ENCODE results near the gene MTERF2. TPM values are rescaled to one million over a fixed set of nuclear protein-coding genes. Genes with fewer than 3 reads are reported as not detected.
"Not testable (repeated sequence)": the region's sequence is repeated elsewhere in the genome, so short reads cannot be mapped to it uniquely, and the experiment has no call there.

MTERF2 gene
- 1 to 10 TPM; 2.2 to 9.1 (median 2.9) TPM for polyA plus RNA-seq (ENCODE audit: low read depth in 6 of 6)

GRCh38 chr12:106986625-106987389, at the start of gene MTERF2:
Gene MTERF2, minus strand, starts transcription at chr12:106987146. Its CDS starts 8,432 bp downstream, at chr12:106978714.
- H3K27ac Mint-ChIP-seq, result peak within 1 kb of the TSS; percentile 41 to 92 (median 86)
- DNase-seq, result peak; percentile 68
- ATAC-seq (ENCODE audit: low read depth in 2 of 2), result peak; percentile 96 to 98
- H3K4me1 Mint-ChIP-seq, result peaks cover 22 to 41% (median 33%) of the 10 kb centered on the region in 3 donors
- H3K4me3 Mint-ChIP-seq, result peak within 1 kb of the TSS; percentile 92 to 98 (median 96)
- no peaks in the 10 kb centered on the region for H3K27me3 Mint-ChIP-seq
- peaks cover 0 to 5% (median 0%) of the 10 kb centered on the region in 7 donors for H3K9me3 Mint-ChIP-seq
- peaks cover 13 to 19% of the 10 kb centered on the region in 2 donors for H3K36me3 Mint-ChIP-seq

- Mint-ChIP-seq H3K36me3 (peaks cover 4 to 14% of the 10 kb centered on the region in 2 donors), H3K9me3 (peaks cover 0 to 7% (median 3%) of the 10 kb centered on the region in 7 donors), H3K27ac (no peak overlapping the region), H3K4me1 (no peaks in the 10 kb centered on the region), H3K27me3 (no peaks in the 10 kb centered on the region), H3K4me3 (no peak overlapping the region)
- no peak for DNase-seq
- no peak for ATAC-seq (ENCODE audit: low read depth in 2 of 2)
Observed at GRCh38 chr12:107035733-107036132, 48.8 kb upstream of the MTERF2 start.

- H3K27me3 Mint-ChIP-seq, result no peaks in the 10 kb centered on the region
- no peak overlapping the region for H3K4me3 Mint-ChIP-seq
- no peak for DNase-seq
- no peak for ATAC-seq (ENCODE audit: low read depth in 2 of 2)
- H3K27ac Mint-ChIP-seq, result no peak overlapping the region
- H3K9me3 Mint-ChIP-seq, result peaks cover 0 to 4% (median 0%) of the 10 kb centered on the region in 7 donors
- no peaks in the 10 kb centered on the region for H3K4me1 Mint-ChIP-seq
- peaks cover 0 to 14% of the 10 kb centered on the region in 2 donors for H3K36me3 Mint-ChIP-seq
Observed at GRCh38 chr12:107033758-107034739, 47.1 kb upstream of the MTERF2 start.

- Mint-ChIP-seq H3K4me3 (no peak overlapping the region), H3K4me1 (no peaks in the 10 kb centered on the region), H3K9me3 (peaks cover 0 to 4% (median 0%) of the 10 kb centered on the region in 7 donors), H3K27me3 (no peaks in the 10 kb centered on the region), H3K36me3 (peaks cover 0 to 14% of the 10 kb centered on the region in 2 donors), H3K27ac (no peak overlapping the region)
- no peak for DNase-seq
- ATAC-seq (ENCODE audit: low read depth in 2 of 2), result no peak
Observed at GRCh38 chr12:107032266-107032665, 45.3 kb upstream of the MTERF2 start.

GRCh38 chr12:107031061-107031460, 44.1 kb upstream of the MTERF2 start:
- no peaks in the 10 kb centered on the region for H3K4me1 Mint-ChIP-seq
- ATAC-seq (ENCODE audit: low read depth in 2 of 2), result no peak
- no peak for DNase-seq
- no peaks in the 10 kb centered on the region for H3K27me3 Mint-ChIP-seq
- no peaks in the 10 kb centered on the region for H3K9me3 Mint-ChIP-seq
- H3K27ac Mint-ChIP-seq, result no peak overlapping the region
- peaks cover 0 to 3% of the 10 kb centered on the region in 2 donors for H3K36me3 Mint-ChIP-seq
- no peak overlapping the region for H3K4me3 Mint-ChIP-seq

GRCh38 chr12:107029081-107029480, 42.1 kb upstream of the MTERF2 start:
- no peaks in the 10 kb centered on the region for H3K9me3 Mint-ChIP-seq
- H3K27ac Mint-ChIP-seq, result no peak overlapping the region
- DNase-seq (no peak), ATAC-seq (ENCODE audit: low read depth in 2 of 2) (no peak)
- no peaks in the 10 kb centered on the region for H3K36me3 Mint-ChIP-seq
- H3K4me3 Mint-ChIP-seq, result no peak overlapping the region
- no peaks in the 10 kb centered on the region for H3K27me3 Mint-ChIP-seq
- no peaks in the 10 kb centered on the region for H3K4me1 Mint-ChIP-seq

- no peaks in the 10 kb centered on the region for H3K36me3 Mint-ChIP-seq
- H3K4me3 Mint-ChIP-seq, result no peak overlapping the region
- DNase-seq, result no peak
- no peaks in the 10 kb centered on the region for H3K27me3 Mint-ChIP-seq
- ATAC-seq (ENCODE audit: low read depth in 2 of 2), result no peak
- no peaks in the 10 kb centered on the region for H3K4me1 Mint-ChIP-seq
- no peaks in the 10 kb centered on the region for H3K9me3 Mint-ChIP-seq
- H3K27ac Mint-ChIP-seq, result no peak overlapping the region
Observed at GRCh38 chr12:107027636-107028053, 40.7 kb upstream of the MTERF2 start.

- no peak overlapping the region for H3K27ac Mint-ChIP-seq
- no peaks in the 10 kb centered on the region for H3K4me1 Mint-ChIP-seq
- ATAC-seq (ENCODE audit: low read depth in 2 of 2) (no peak), DNase-seq (no peak)
- H3K9me3 Mint-ChIP-seq, result no peaks in the 10 kb centered on the region
- H3K27me3 Mint-ChIP-seq, result no peaks in the 10 kb centered on the region
- H3K36me3 Mint-ChIP-seq, result no peaks in the 10 kb centered on the region
- no peak overlapping the region for H3K4me3 Mint-ChIP-seq
Observed at GRCh38 chr12:107026806-107027635, 40.1 kb upstream of the MTERF2 start.

GRCh38 chr12:107026356-107026755, 39.4 kb upstream of the MTERF2 start:
- H3K4me1 Mint-ChIP-seq; H3K9me3 Mint-ChIP-seq; H3K27me3 Mint-ChIP-seq; H3K27ac Mint-ChIP-seq; DNase-seq; H3K4me3 Mint-ChIP-seq; H3K36me3 Mint-ChIP-seq; ATAC-seq (ENCODE audit: low read depth in 2 of 2): not testable (repeated sequence)

GRCh38 chr12:107025671-107026070, 38.7 kb upstream of the MTERF2 start:
- ATAC-seq (ENCODE audit: low read depth in 2 of 2), result no peak
- H3K4me3 Mint-ChIP-seq, result no peak overlapping the region
- no peak for DNase-seq
- no peak overlapping the region for H3K27ac Mint-ChIP-seq
- H3K4me1 Mint-ChIP-seq, result no peaks in the 10 kb centered on the region
- H3K36me3 Mint-ChIP-seq, result peaks cover 0 to under 1% of the 10 kb centered on the region in 2 donors
- no peaks in the 10 kb centered on the region for H3K27me3 Mint-ChIP-seq
- H3K9me3 Mint-ChIP-seq, result peaks cover 0 to 2% (median 0%) of the 10 kb centered on the region in 7 donors

- H3K4me1 Mint-ChIP-seq, result peaks cover 0 to 5% (median 2%) of the 10 kb centered on the region in 3 donors
- H3K27ac Mint-ChIP-seq, result no peak overlapping the region
- H3K27me3 Mint-ChIP-seq, result no peaks in the 10 kb centered on the region
- no peak for ATAC-seq (ENCODE audit: low read depth in 2 of 2)
- H3K36me3 Mint-ChIP-seq, result peaks cover 7 to 11% of the 10 kb centered on the region in 2 donors
- H3K4me3 Mint-ChIP-seq, result no peak overlapping the region
- peaks cover 0 to 9% (median 4%) of the 10 kb centered on the region in 7 donors for H3K9me3 Mint-ChIP-seq
- no peak for DNase-seq
Observed at GRCh38 chr12:107019546-107019945, 32.6 kb upstream of the MTERF2 start.

GRCh38 chr12:107017042-107017441, 30.1 kb upstream of the MTERF2 start:
- DNase-seq (no peak), ATAC-seq (ENCODE audit: low read depth in 2 of 2) (no peak)
- Mint-ChIP-seq H3K4me1 (peaks cover 0 to 5% (median 2%) of the 10 kb centered on the region in 3 donors), H3K36me3 (peaks cover 7 to 11% of the 10 kb centered on the region in 2 donors), H3K27me3 (no peaks in the 10 kb centered on the region), H3K4me3 (no peak overlapping the region), H3K27ac (no peak overlapping the region), H3K9me3 (peaks cover 0 to 9% (median 4%) of the 10 kb centered on the region in 7 donors)

- Mint-ChIP-seq H3K27ac (no peak overlapping the region), H3K36me3 (peaks cover 6 to 11% of the 10 kb centered on the region in 2 donors), H3K4me1 (no peaks in the 10 kb centered on the region), H3K4me3 (no peak overlapping the region), H3K9me3 (peaks cover 0 to 5% (median 0%) of the 10 kb centered on the region in 7 donors), H3K27me3 (no peaks in the 10 kb centered on the region)
- no peak for ATAC-seq (ENCODE audit: low read depth in 2 of 2)
- DNase-seq, result no peak
Observed at GRCh38 chr12:107014055-107014454, 27.1 kb upstream of the MTERF2 start.
